H1 (cell line): ENCODE results near the gene RNF157. TPM values are rescaled to one million over a fixed set of nuclear protein-coding genes. Genes with fewer than 3 reads are reported as not detected.

Experiments used
- CTCF ChIA-PET: fragments of 300-600 bp; sonication (Branson Sonifier 250); formaldehyde crosslinking; loops from one replicate; lab custom pipeline; 2021; ENCODE audit not compliant: partially characterized antibody; lab: Charles Lee
- POLR2A ChIA-PET: fragments of 300-600 bp; sonication (Branson Sonifier 250); formaldehyde crosslinking; loops from one replicate; lab custom pipeline; 2021; ENCODE audit warnings: inconsistent platforms; ENCODE audit not compliant: partially characterized antibody; lab: Charles Lee
- DNase-seq, 2 experiments: peaks; one replicate each; pipeline versions ENCODE4 v3.0.0 to v3.0.0-alpha.2; 2010 to 2022; ENCODE audit warnings: low spot score in 2 of 2, low read depth in 1 of 2, mixed read lengths in 1 of 2
- FAIRE-seq: peaks from 2 replicates; lab custom pipeline; 2011; peaks lifted over from hg19 to GRCh38; lab: Jason Lieb, UNC
- H2AFZ ChIP-seq: 2 replicates; pipeline ENCODE4 v1.8.1; 2012; ENCODE audit warnings: low read length, inconsistent platforms
- H2AK5ac ChIP-seq: 2 replicates; pipeline ENCODE4 v1.6.1; 2013; ENCODE audit warnings: low read depth, low read length
- H2BK120ac ChIP-seq: replicated peaks from 2 replicates; pipeline ENCODE3; 2013; ENCODE audit warnings: low read depth, low read length, inconsistent platforms
- H2BK12ac ChIP-seq: 2 replicates; pipeline ENCODE4 v1.6.1; 2013; ENCODE audit warnings: low read depth, low read length
- H2BK15ac ChIP-seq: 2 replicates; pipeline ENCODE4 v1.6.1; 2013; ENCODE audit warnings: low read length
- H2BK20ac ChIP-seq: 2 replicates; pipeline ENCODE4 v1.6.1; 2013; ENCODE audit warnings: low read length
- H2BK5ac ChIP-seq: 2 replicates; pipeline ENCODE4 v1.6.1; 2013; ENCODE audit warnings: low read depth, low read length
- H3K14ac ChIP-seq: 2 replicates; pipeline ENCODE4 v1.6.1; 2013; ENCODE audit warnings: inconsistent platforms; ENCODE audit not compliant: insufficient read length
- H3K18ac ChIP-seq: 2 replicates; pipeline ENCODE4 v1.6.1; 2013; ENCODE audit warnings: low read length; ENCODE audit errors: extremely low read depth
- H3K23ac ChIP-seq: 2 replicates; pipeline ENCODE4 v1.6.1; 2013; ENCODE audit warnings: inconsistent platforms; ENCODE audit not compliant: insufficient read length
- H3K23me2 ChIP-seq: 2 replicates; pipeline ENCODE4 v1.6.1; 2013; ENCODE audit warnings: low read depth, low read length
- H3K27ac ChIP-seq: 2 replicates; pipeline ENCODE4 v1.6.1; 2011; ENCODE audit warnings: low read depth, low read length, inconsistent platforms
- H3K27me3 ChIP-seq, 4 experiments: replicated peaks in 1 of 4; 1 replicate in 1 of 4; 2 replicates in 3 of 4; pipeline versions ENCODE4 v1.6.1 to v1.8.1; 2011 to 2013; ENCODE audit warnings: low read length in 3 of 4, mild to moderate bottlenecking in 3 of 4, inconsistent platforms in 2 of 4, mixed read lengths in 2 of 4, moderate library complexity in 1 of 4; ENCODE audit not compliant: control insufficient read depth in 3 of 4, insufficient read depth in 3 of 4; ENCODE audit errors: extremely low read depth in 1 of 4
- H3K36me3 ChIP-seq, 4 experiments: 2 replicates each; pipeline versions ENCODE4 v1.6.1 to v1.8.1; 2011 to 2013; ENCODE audit warnings: mild to moderate bottlenecking in 4 of 4, low read length in 3 of 4, moderate library complexity in 2 of 4, control low read depth in 1 of 4, inconsistent platforms in 1 of 4; ENCODE audit not compliant: insufficient read depth in 4 of 4, control insufficient read depth in 2 of 4
- H3K4ac ChIP-seq: replicated peaks from 2 replicates; pipeline ENCODE3; 2013; ENCODE audit warnings: low read length, low read depth, mixed read lengths, inconsistent platforms; ENCODE audit not compliant: insufficient read length
- H3K4me1 ChIP-seq, 4 experiments: replicated peaks in 1 of 4; 1 replicate in 1 of 4; 2 replicates in 3 of 4; pipeline versions ENCODE4 v1.6.1 to v1.8.1; 2011 to 2013; ENCODE audit warnings: low read length in 3 of 4, inconsistent platforms in 2 of 4, mixed read lengths in 1 of 4; ENCODE audit not compliant: insufficient read depth in 4 of 4, control insufficient read depth in 3 of 4
- H3K4me2 ChIP-seq, 2 experiments: 2 replicates each; pipeline versions ENCODE4 v1.6.1 to v1.8.1; 2011 to 2013; ENCODE audit warnings: low read depth in 2 of 2, low read length in 2 of 2, control low read depth in 1 of 2, inconsistent platforms in 1 of 2, mild to moderate bottlenecking in 1 of 2; ENCODE audit not compliant: insufficient read depth in 1 of 2
- H3K4me3 ChIP-seq, 4 experiments: fragments of 200-600, 300-600 bp in 1 of 4; sonication (generic), shearing (Covaris generic), sonication (Bioruptor Twin) in 1 of 4; 2 replicates each; pipeline versions ENCODE4 v1.5.1 to v1.8.1; 2011 to 2016; ENCODE audit warnings: low read length in 4 of 4, low read depth in 3 of 4, control low read depth in 2 of 4, inconsistent platforms in 2 of 4, mild to moderate bottlenecking in 2 of 4, mixed read lengths in 1 of 4, moderate library complexity in 1 of 4; ENCODE audit not compliant: insufficient read depth in 2 of 4; ENCODE audit errors: extremely low read depth in 1 of 4
- H3K56ac ChIP-seq: replicated peaks from 2 replicates; pipeline ENCODE3; 2013; ENCODE audit warnings: low read depth, mild to moderate bottlenecking, mixed read lengths, low read length, inconsistent platforms; ENCODE audit not compliant: insufficient read length
- H3K79me1 ChIP-seq: 2 replicates; pipeline ENCODE4 v1.6.1; 2013; ENCODE audit warnings: low read depth, low read length, control low read depth
- H3K79me2 ChIP-seq, 2 experiments: 2 replicates each; pipeline versions ENCODE4 v1.6.1 to v1.8.1; 2012 to 2013; ENCODE audit warnings: low read length in 2 of 2, mild to moderate bottlenecking in 2 of 2, inconsistent platforms in 1 of 2; ENCODE audit not compliant: insufficient read depth in 2 of 2, control insufficient read depth in 1 of 2
- H3K9ac ChIP-seq, 4 experiments: replicated peaks in 1 of 4; 1 replicate in 1 of 4; 2 replicates in 3 of 4; pipeline versions ENCODE4 v1.6.1 to v1.8.1; 2011 to 2013; ENCODE audit warnings: low read depth in 3 of 4, low read length in 3 of 4, control low read depth in 2 of 4, mild to moderate bottlenecking in 2 of 4, moderate library complexity in 2 of 4, inconsistent platforms in 1 of 4; ENCODE audit errors: extremely low read depth in 1 of 4
- H3K9me3 ChIP-seq, 2 experiments: 2 replicates each; pipeline versions ENCODE4 v1.6.1 to v1.8.1; 2012 to 2013; ENCODE audit warnings: mild to moderate bottlenecking in 2 of 2, moderate library complexity in 2 of 2, control low read depth in 1 of 2, inconsistent platforms in 1 of 2, low read depth in 1 of 2, low read length in 1 of 2, mixed read lengths in 1 of 2; ENCODE audit not compliant: insufficient read depth in 2 of 2
- H4K20me1 ChIP-seq, 2 experiments: replicated peaks in 1 of 2; 2 replicates each; pipeline versions ENCODE3 to v1.8.1; 2011 to 2013; ENCODE audit warnings: inconsistent platforms in 2 of 2, low read length in 2 of 2, mild to moderate bottlenecking in 1 of 2; ENCODE audit not compliant: insufficient read depth in 2 of 2, control insufficient read depth in 1 of 2
- H4K5ac ChIP-seq: 2 replicates; pipeline ENCODE4 v1.6.1; 2013; ENCODE audit warnings: low read length, low read depth, mixed read lengths, inconsistent platforms; ENCODE audit not compliant: insufficient read length
- H4K8ac ChIP-seq: 2 replicates; pipeline ENCODE4 v1.8.0; 2013; ENCODE audit warnings: mild to moderate bottlenecking, moderate library complexity, low read length, inconsistent platforms; ENCODE audit not compliant: insufficient read depth; ENCODE audit errors: extremely low read depth
- H4K91ac ChIP-seq: replicated peaks from 2 replicates; pipeline ENCODE3; 2013; ENCODE audit warnings: low read length, mixed read lengths, inconsistent platforms; ENCODE audit not compliant: insufficient read length
- BRCA1 ChIP-seq: IDR thresholded peaks from 2 replicates; pipeline ENCODE4 v1.6.1; 2012; ENCODE audit warnings: low read depth, low read length, improper control_type of control experiment
- CHD2 ChIP-seq: IDR thresholded peaks from 2 replicates; pipeline ENCODE4 v1.6.1; 2012; ENCODE audit warnings: low read length, improper control_type of control experiment
- EZH2 ChIP-seq: fragments of 200-600 bp; sonication (generic); IDR thresholded peaks from 2 replicates; pipeline ENCODE4 v1.7.1; 2012; ENCODE audit warnings: low read depth, mild to moderate bottlenecking, moderate library complexity, low read length, inconsistent platforms; ENCODE audit not compliant: severe bottlenecking
- HDAC2 ChIP-seq, 2 experiments: fragments of 300-600 bp in 1 of 2; sonication (generic) in 1 of 2; IDR thresholded peaks; 2 replicates each; pipeline ENCODE4 v1.6.1; 2011 to 2012; ENCODE audit warnings: low read depth in 2 of 2, low read length in 2 of 2, mild to moderate bottlenecking in 2 of 2, moderate library complexity in 2 of 2, borderline replicate concordance in 1 of 2, inconsistent platforms in 1 of 2
- HDAC6 ChIP-seq: IDR thresholded peaks from one replicate; pipeline ENCODE4 v1.7.1; 2012; ENCODE audit warnings: low read depth, mild to moderate bottlenecking, inconsistent platforms, low read length, moderate library complexity
- KDM1A ChIP-seq: fragments of 200-600, 300-600 bp; sonication (generic); IDR thresholded peaks from 2 replicates; pipeline ENCODE4 v1.7.1; 2016; ENCODE audit warnings: mild to moderate bottlenecking, low read length, borderline replicate concordance
- POLR2A ChIP-seq, 2 experiments: IDR thresholded peaks; 1 replicate in 1 of 2; 2 replicates in 1 of 2; pipeline ENCODE4 v1.6.1; 2011; ENCODE audit warnings: low read depth in 2 of 2, low read length in 2 of 2, mild to moderate bottlenecking in 2 of 2; ENCODE audit errors: control extremely low read depth in 1 of 2
- POU5F1 ChIP-seq: IDR thresholded peaks from 2 replicates; pipeline ENCODE4 v1.6.1; 2011; ENCODE audit warnings: low read depth, mild to moderate bottlenecking, low read length, moderate library complexity
- TCF12 ChIP-seq: IDR thresholded peaks from 2 replicates; pipeline ENCODE4 v1.6.1; 2011; ENCODE audit warnings: low read depth, mild to moderate bottlenecking, low read length
- USF2 ChIP-seq: IDR thresholded peaks from 2 replicates; pipeline ENCODE4 v1.6.1; 2011; ENCODE audit warnings: low read length, improper control_type of control experiment
- WGBS, 2 experiments: shearing (Covaris generic) in 1 of 2; methylation state at CpG; one replicate each; pipeline versions ENCODE4 v1.1.6 to v1.1.7; 2013 to 2015; ENCODE audit warnings: low lambda C conversion rate in 2 of 2, mixed read lengths in 2 of 2, inconsistent platforms in 1 of 2, low coverage in 1 of 2, missing lambda C conversion rate in 1 of 2; ENCODE audit not compliant: insufficient replicate concordance in 2 of 2, insufficient coverage in 1 of 2, insufficient read length in 1 of 2; ENCODE audit errors: extremely low coverage in 1 of 2, missing lambda C conversion rate in 1 of 2; 5-methylcytosine and 5-hydroxymethylcytosine counted together
- polyA plus RNA-seq, 7 experiments: library from polyadenylated mRNA; depleted of rRNA in 3 of 7; stranded (reverse) in 5 of 7; unstranded in 2 of 7; fragments of >200 nt in 5 of 7; fragments of 200-250 nt in 2 of 7; gene quantifications; 1 replicate in 5 of 7; 2 replicates in 1 of 7; 4 replicates in 1 of 7; pipeline versions ENCODE4 v1.2.1 to v1.2.3, GENCODE V29; 2011 to 2013; ENCODE audit warnings: missing spikeins in 2 of 7, mixed read lengths in 2 of 7
- total RNA-seq: library from RNA; stranded (reverse); fragmentation: NEBNext Ultra II Directional; extraction: Animal tissue kit (Norgen Biotek cat#: 25700); gene quantifications from 2 replicates; pipeline ENCODE4 v1.2.1, GENCODE V29; 2021

Gene RNF157
- total and polyA plus RNA-seq, 2 of the 8 experiments (the other 6 are each of a cell fraction or from before 2014, with no cell fraction given): 13.4 to 16.7 TPM

- Histone ChIP-seq H2AFZ (no peak overlapping the region), H3K18ac (no peak overlapping the region), H2BK120ac (no peak overlapping the region), H3K23me2 (no peaks in the 10 kb centered on the region), H3K14ac (no peak overlapping the region), H3K27ac (no peak overlapping the region), H2BK5ac (no peak overlapping the region), H4K20me1 (no peaks in the 10 kb centered on the region), H4K91ac (no peak overlapping the region), H2BK12ac (no peak overlapping the region), H3K4me2 (no peak overlapping the region), H3K27me3 (no peaks in the 10 kb centered on the region; a peak in 1 of 7 replicates), H3K9ac (no peak overlapping the region), H4K8ac (peak overlapping the region; percentile 38; the same call in 1 of the 2 replicates), H3K4me1 (no peaks in the 10 kb centered on the region), H3K79me2 (no peaks in the 10 kb centered on the region), H3K23ac (no peak overlapping the region), H3K4me3 (no peak overlapping the region), H3K79me1 (no peaks in the 10 kb centered on the region), H3K4ac (no peak overlapping the region), H2BK20ac (no peak overlapping the region), H2AK5ac (no peak overlapping the region), H4K5ac (no peak overlapping the region), H3K9me3 (no peaks in the 10 kb centered on the region; a peak in 1 of 4 replicates), H2BK15ac (0 out of 2 replicates have a peak overlapping the region, but pooled peaks have one; percentile 24), H3K56ac (no peak overlapping the region), H3K36me3 (no peaks in the 10 kb centered on the region)
- no peak for FAIRE-seq
- TF ChIP-seq HDAC2 (IDR thresholded peaks at IDR 0.05; ENCODE audit: borderline replicate concordance in 1 of 2, low read depth in 2 of 2, low read length in 2 of 2) (no peak), USF2 (no peak), EZH2 (no peak), POLR2A (IDR thresholded peaks at IDR 0.05; ENCODE audit: control extremely low read depth in 1 of 2, low read depth in 2 of 2, low read length in 2 of 2) (no peak), HDAC6 (no peak), BRCA1 (no peak), KDM1A (no peak), CHD2 (no peak), TCF12 (no peak), POU5F1 (no peak)
- ChIA-PET POLR2A (no interaction called here), CTCF (interaction anchor here (0.9 to 2.5 kb wide), 4 partner anchors 8 to 72 kb away, joined by 3 to 14 read pairs (median 4); no protein-coding TSS in a partner anchor)
- no peak for DNase-seq
- WGBS, 2 experiments: 92% methylated on average over 7 of the region's 7 CpGs; no CpG with 5 or more reads in 1 of the 2 experiments
These were observed 13.5 kb upstream of the RNF157 start for GRCh38 chr17:76253841-76254240.
